ENCODE results near the gene KIAA1671.

Gene KIAA1671

GRCh38 chr22:24954114-24954463, 1.6 kb downstream of the KIAA1671 start:
- Histone ChIP-seq H3K4ac (ENCODE audit: low read depth, low read length) (no peak overlapping the region), H3K27ac (ENCODE audit: low read depth, low read length) (no peak overlapping the region), H3K23ac (ENCODE audit: low read length) (no peak overlapping the region), H2BK5ac (ENCODE audit: low read length) (no peak overlapping the region), H3K4me3 (ENCODE audit: low read length) (no peak overlapping the region), H3K18ac (ENCODE audit: low read length) (no peak overlapping the region), H2AK5ac (ENCODE audit: low read length) (no peak overlapping the region), H3K79me2 (ENCODE audit: control insufficient read depth, insufficient read depth, low read length) (peaks cover 19% of the 10 kb centered on the region), H4K5ac (ENCODE audit: low read length) (no peak overlapping the region), H3K36me3 (ENCODE audit: control insufficient read depth, insufficient read depth, low read length) (no peaks in the 10 kb centered on the region), H3K79me1 (ENCODE audit: low read length) (peaks cover 14% of the 10 kb centered on the region), H3K56ac (ENCODE audit: low read length) (peak overlapping the region; percentile 75), H3K27me3 (ENCODE audit: insufficient read depth, low read length, poor library complexity) (no peaks in the 10 kb centered on the region), H2BK15ac (replicated peaks; ENCODE audit: low read depth) (no peak overlapping the region), H3K4me1 (ENCODE audit: control insufficient read depth, low read depth, low read length) (peaks cover 10% of the 10 kb centered on the region), H4K8ac (ENCODE audit: low read depth, low read length) (no peak overlapping the region), H3K9ac (ENCODE audit: low read length) (peak overlapping the region; percentile 63), H3K4me2 (ENCODE audit: low read length) (peak overlapping the region; percentile 6), H2BK120ac (ENCODE audit: low read depth, low read length) (no peak overlapping the region)
- no CpG with 5 or more reads among the region's 4 CpGs for WGBS (ENCODE audit: extremely low coverage, insufficient coverage, low lambda C conversion rate)
- peak; percentile 40 for DNase-seq

GRCh38 chr22:24954856-24955255, 2.3 kb downstream of the KIAA1671 start:
- Histone ChIP-seq H3K56ac (ENCODE audit: low read length) (no peak overlapping the region), H2BK15ac (replicated peaks; ENCODE audit: low read depth) (no peak overlapping the region), H3K4ac (ENCODE audit: low read depth, low read length) (no peak overlapping the region), H3K4me2 (ENCODE audit: low read length) (no peak overlapping the region), H2AK5ac (ENCODE audit: low read length) (no peak overlapping the region), H3K79me2 (ENCODE audit: control insufficient read depth, insufficient read depth, low read length) (peaks cover 19% of the 10 kb centered on the region), H4K5ac (ENCODE audit: low read length) (no peak overlapping the region), H3K9ac (ENCODE audit: low read length) (no peak overlapping the region), H4K8ac (ENCODE audit: low read depth, low read length) (no peak overlapping the region), H3K18ac (ENCODE audit: low read length) (no peak overlapping the region), H3K4me1 (ENCODE audit: control insufficient read depth, low read depth, low read length) (peaks cover 7% of the 10 kb centered on the region), H3K4me3 (ENCODE audit: low read length) (no peak overlapping the region), H2BK120ac (ENCODE audit: low read depth, low read length) (no peak overlapping the region), H3K79me1 (ENCODE audit: low read length) (peaks cover 14% of the 10 kb centered on the region), H2BK5ac (ENCODE audit: low read length) (no peak overlapping the region), H3K27me3 (ENCODE audit: insufficient read depth, low read length, poor library complexity) (no peaks in the 10 kb centered on the region), H3K36me3 (ENCODE audit: control insufficient read depth, insufficient read depth, low read length) (no peaks in the 10 kb centered on the region), H3K23ac (ENCODE audit: low read length) (no peak overlapping the region), H3K27ac (ENCODE audit: low read depth, low read length) (no peak overlapping the region)
- WGBS (ENCODE audit: extremely low coverage, insufficient coverage, low lambda C conversion rate) = no CpG with 5 or more reads among the region's 8 CpGs
- DNase-seq = no peak

- Histone ChIP-seq H3K56ac (ENCODE audit: low read length) (no peak overlapping the region), H3K79me1 (ENCODE audit: low read length) (peaks cover 18% of the 10 kb centered on the region), H3K4me2 (ENCODE audit: low read length) (no peak overlapping the region), H3K27me3 (ENCODE audit: insufficient read depth, low read length, poor library complexity) (no peaks in the 10 kb centered on the region), H2BK15ac (replicated peaks; ENCODE audit: low read depth) (no peak overlapping the region), H3K4me1 (ENCODE audit: control insufficient read depth, low read depth, low read length) (peaks cover 6% of the 10 kb centered on the region), H3K18ac (ENCODE audit: low read length) (no peak overlapping the region), H3K27ac (ENCODE audit: low read depth, low read length) (no peak overlapping the region), H3K4me3 (ENCODE audit: low read length) (no peak overlapping the region), H3K79me2 (ENCODE audit: control insufficient read depth, insufficient read depth, low read length) (peaks cover 23% of the 10 kb centered on the region), H3K36me3 (ENCODE audit: control insufficient read depth, insufficient read depth, low read length) (no peaks in the 10 kb centered on the region), H2AK5ac (ENCODE audit: low read length) (no peak overlapping the region), H3K23ac (ENCODE audit: low read length) (no peak overlapping the region), H4K5ac (ENCODE audit: low read length) (no peak overlapping the region), H3K4ac (ENCODE audit: low read depth, low read length) (no peak overlapping the region), H2BK120ac (ENCODE audit: low read depth, low read length) (no peak overlapping the region), H3K9ac (ENCODE audit: low read length) (no peak overlapping the region), H4K8ac (ENCODE audit: low read depth, low read length) (no peak overlapping the region), H2BK5ac (ENCODE audit: low read length) (no peak overlapping the region)
- DNase-seq = no peak
- no CpG with 5 or more reads among the region's 2 CpGs for WGBS (ENCODE audit: extremely low coverage, insufficient coverage, low lambda C conversion rate)
Measured at GRCh38 chr22:24957043-24957442, 4.5 kb downstream of the KIAA1671 start.

- no CpG with 5 or more reads among the region's 11 CpGs for WGBS (ENCODE audit: extremely low coverage, insufficient coverage, low lambda C conversion rate)
- Histone ChIP-seq H3K4me2 (ENCODE audit: low read length) (no peak overlapping the region), H2BK120ac (ENCODE audit: low read depth, low read length) (no peak overlapping the region), H3K18ac (ENCODE audit: low read length) (no peak overlapping the region), H4K5ac (ENCODE audit: low read length) (no peak overlapping the region), H4K8ac (ENCODE audit: low read depth, low read length) (no peak overlapping the region), H3K79me2 (ENCODE audit: control insufficient read depth, insufficient read depth, low read length) (peaks cover 13% of the 10 kb centered on the region), H2BK5ac (ENCODE audit: low read length) (no peak overlapping the region), H3K4me1 (ENCODE audit: control insufficient read depth, low read depth, low read length) (no peaks in the 10 kb centered on the region), H3K4ac (ENCODE audit: low read depth, low read length) (no peak overlapping the region), H3K27ac (ENCODE audit: low read depth, low read length) (no peak overlapping the region), H3K4me3 (ENCODE audit: low read length) (no peak overlapping the region), H2AK5ac (ENCODE audit: low read length) (no peak overlapping the region), H3K56ac (ENCODE audit: low read length) (no peak overlapping the region), H3K9ac (ENCODE audit: low read length) (no peak overlapping the region), H3K27me3 (ENCODE audit: insufficient read depth, low read length, poor library complexity) (no peaks in the 10 kb centered on the region), H3K79me1 (ENCODE audit: low read length) (peaks cover 13% of the 10 kb centered on the region), H3K36me3 (ENCODE audit: control insufficient read depth, insufficient read depth, low read length) (no peaks in the 10 kb centered on the region), H3K23ac (ENCODE audit: low read length) (no peak overlapping the region), H2BK15ac (replicated peaks; ENCODE audit: low read depth) (no peak overlapping the region)
- DNase-seq = no peak
Measured at GRCh38 chr22:24961217-24961844, 8.8 kb downstream of the KIAA1671 start.

GRCh38 chr22:24962094-24962493, 9.6 kb downstream of the KIAA1671 start:
- Histone ChIP-seq H3K27me3 (ENCODE audit: insufficient read depth, low read length, poor library complexity) (no peaks in the 10 kb centered on the region), H3K23ac (ENCODE audit: low read length) (no peak overlapping the region), H3K4me1 (ENCODE audit: control insufficient read depth, low read depth, low read length) (no peaks in the 10 kb centered on the region), H3K36me3 (ENCODE audit: control insufficient read depth, insufficient read depth, low read length) (no peaks in the 10 kb centered on the region), H3K56ac (ENCODE audit: low read length) (no peak overlapping the region), H4K8ac (ENCODE audit: low read depth, low read length) (no peak overlapping the region), H3K4ac (ENCODE audit: low read depth, low read length) (no peak overlapping the region), H3K18ac (ENCODE audit: low read length) (no peak overlapping the region), H3K79me1 (ENCODE audit: low read length) (peaks cover 11% of the 10 kb centered on the region), H2BK120ac (ENCODE audit: low read depth, low read length) (no peak overlapping the region), H2BK5ac (ENCODE audit: low read length) (no peak overlapping the region), H2AK5ac (ENCODE audit: low read length) (no peak overlapping the region), H3K4me2 (ENCODE audit: low read length) (no peak overlapping the region), H2BK15ac (replicated peaks; ENCODE audit: low read depth) (no peak overlapping the region), H3K79me2 (ENCODE audit: control insufficient read depth, insufficient read depth, low read length) (peaks cover 11% of the 10 kb centered on the region), H3K4me3 (ENCODE audit: low read length) (no peak overlapping the region), H4K5ac (ENCODE audit: low read length) (no peak overlapping the region), H3K9ac (ENCODE audit: low read length) (no peak overlapping the region), H3K27ac (ENCODE audit: low read depth, low read length) (no peak overlapping the region)
- DNase-seq = no peak
- WGBS (ENCODE audit: extremely low coverage, insufficient coverage, low lambda C conversion rate) = no CpG with 5 or more reads among the region's 8 CpGs

GRCh38 chr22:24962835-24963234, 10.3 kb downstream of the KIAA1671 start:
- Histone ChIP-seq H3K27ac (ENCODE audit: low read depth, low read length) (no peak overlapping the region), H3K4me2 (ENCODE audit: low read length) (no peak overlapping the region), H3K36me3 (ENCODE audit: control insufficient read depth, insufficient read depth, low read length) (no peaks in the 10 kb centered on the region), H3K18ac (ENCODE audit: low read length) (no peak overlapping the region), H3K79me1 (ENCODE audit: low read length) (peaks cover 10% of the 10 kb centered on the region), H4K8ac (ENCODE audit: low read depth, low read length) (no peak overlapping the region), H2BK15ac (replicated peaks; ENCODE audit: low read depth) (no peak overlapping the region), H2BK5ac (ENCODE audit: low read length) (no peak overlapping the region), H3K27me3 (ENCODE audit: insufficient read depth, low read length, poor library complexity) (no peaks in the 10 kb centered on the region), H3K56ac (ENCODE audit: low read length) (no peak overlapping the region), H2AK5ac (ENCODE audit: low read length) (no peak overlapping the region), H4K5ac (ENCODE audit: low read length) (no peak overlapping the region), H3K23ac (ENCODE audit: low read length) (no peak overlapping the region), H3K79me2 (ENCODE audit: control insufficient read depth, insufficient read depth, low read length) (peaks cover 11% of the 10 kb centered on the region), H3K9ac (ENCODE audit: low read length) (no peak overlapping the region), H3K4me3 (ENCODE audit: low read length) (no peak overlapping the region), H3K4me1 (ENCODE audit: control insufficient read depth, low read depth, low read length) (no peaks in the 10 kb centered on the region), H3K4ac (ENCODE audit: low read depth, low read length) (no peak overlapping the region), H2BK120ac (ENCODE audit: low read depth, low read length) (no peak overlapping the region)
- WGBS (ENCODE audit: extremely low coverage, insufficient coverage, low lambda C conversion rate) = no CpG with 5 or more reads among the region's 11 CpGs
- no peak for DNase-seq

All from mesendoderm (in vitro differentiated cells).